ENCODE data around the gene MBNL2.

Gene MBNL2

DNA sequence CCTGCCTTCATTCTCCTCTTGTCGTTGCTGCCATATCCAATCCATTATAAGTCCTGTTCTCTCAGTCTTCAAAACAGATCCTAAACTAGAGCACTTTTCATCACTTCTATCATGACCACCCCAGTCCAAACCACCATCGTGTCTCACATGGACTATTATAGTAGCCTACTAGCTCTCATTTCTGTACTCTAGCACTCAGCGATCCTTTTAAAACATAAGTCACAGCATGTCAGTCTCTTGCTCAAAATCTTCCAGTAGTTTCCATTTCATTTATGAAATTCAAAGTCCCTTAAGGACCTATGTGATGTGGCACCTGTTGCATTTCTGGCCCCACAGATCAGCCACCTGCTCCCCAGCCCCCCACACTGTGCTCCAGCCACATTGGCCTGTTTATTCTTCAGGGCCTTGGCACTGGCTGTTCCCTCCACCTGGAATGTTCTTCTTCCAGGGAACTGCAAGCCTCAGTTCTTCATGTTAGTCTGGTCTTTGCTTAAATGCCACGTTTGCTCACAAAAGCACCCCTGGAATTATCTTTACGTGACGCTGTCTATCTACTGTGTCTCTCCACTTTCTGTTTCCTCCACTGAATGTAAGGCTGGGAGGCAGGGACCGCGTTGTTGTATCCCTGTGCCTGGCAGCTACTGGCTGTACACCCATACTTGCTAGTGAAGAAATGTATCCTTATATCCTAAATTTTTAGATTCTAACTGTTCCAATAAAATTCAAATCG, 64.3 kb downstream of the MBNL2 start:
- TF ChIP-seq, protein P1, sequence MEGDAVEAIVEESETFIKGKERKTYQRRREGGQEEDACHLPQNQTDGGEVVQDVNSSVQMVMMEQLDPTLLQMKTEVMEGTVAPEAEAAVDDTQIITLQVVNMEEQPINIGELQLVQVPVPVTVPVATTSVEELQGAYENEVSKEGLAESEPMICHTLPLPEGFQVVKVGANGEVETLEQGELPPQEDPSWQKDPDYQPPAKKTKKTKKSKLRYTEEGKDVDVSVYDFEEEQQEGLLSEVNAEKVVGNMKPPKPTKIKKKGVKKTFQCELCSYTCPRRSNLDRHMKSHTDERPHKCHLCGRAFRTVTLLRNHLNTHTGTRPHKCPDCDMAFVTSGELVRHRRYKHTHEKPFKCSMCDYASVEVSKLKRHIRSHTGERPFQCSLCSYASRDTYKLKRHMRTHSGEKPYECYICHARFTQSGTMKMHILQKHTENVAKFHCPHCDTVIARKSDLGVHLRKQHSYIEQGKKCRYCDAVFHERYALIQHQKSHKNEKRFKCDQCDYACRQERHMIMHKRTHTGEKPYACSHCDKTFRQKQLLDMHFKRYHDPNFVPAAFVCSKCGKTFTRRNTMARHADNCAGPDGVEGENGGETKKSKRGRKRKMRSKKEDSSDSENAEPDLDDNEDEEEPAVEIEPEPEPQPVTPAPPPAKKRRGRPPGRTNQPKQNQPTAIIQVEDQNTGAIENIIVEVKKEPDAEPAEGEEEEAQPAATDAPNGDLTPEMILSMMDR (IDR thresholded peaks at IDR 0.05; ENCODE audit: extremely low read depth, insufficient read depth, missing control alignments): no peak
- DNase-seq (ENCODE audit: low spot score): no peak
- in situ Hi-C loops (cut with MboI; ENCODE audit: low pct_unique_long_range_greater_than_20kb, low sequenced_read_pairs, unreplicated experiment): no loop called here

DNA sequence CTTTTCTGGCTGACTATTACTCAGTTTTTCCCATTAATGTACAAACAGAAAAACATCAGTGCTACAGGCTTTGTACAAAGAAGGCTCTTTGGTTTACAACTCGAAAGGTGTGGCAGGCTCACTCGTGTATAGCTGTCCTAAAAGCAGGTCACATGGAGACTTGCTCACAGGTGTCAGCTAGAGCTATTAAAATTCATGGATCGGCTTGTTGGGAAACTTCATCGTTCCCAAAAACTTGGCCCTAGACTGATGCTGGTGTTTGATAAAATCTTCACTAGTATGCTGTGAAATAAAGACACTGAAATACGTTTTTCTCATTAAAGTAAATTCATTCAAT, 64.9 kb downstream of the MBNL2 start:
- in situ Hi-C loops (cut with MboI; ENCODE audit: low pct_unique_long_range_greater_than_20kb, low sequenced_read_pairs, unreplicated experiment): no loop called here
- TF ChIP-seq, protein P1 (IDR thresholded peaks at IDR 0.05; ENCODE audit: extremely low read depth, insufficient read depth, missing control alignments): no peak
- no peak for DNase-seq (ENCODE audit: low spot score)

DNA sequence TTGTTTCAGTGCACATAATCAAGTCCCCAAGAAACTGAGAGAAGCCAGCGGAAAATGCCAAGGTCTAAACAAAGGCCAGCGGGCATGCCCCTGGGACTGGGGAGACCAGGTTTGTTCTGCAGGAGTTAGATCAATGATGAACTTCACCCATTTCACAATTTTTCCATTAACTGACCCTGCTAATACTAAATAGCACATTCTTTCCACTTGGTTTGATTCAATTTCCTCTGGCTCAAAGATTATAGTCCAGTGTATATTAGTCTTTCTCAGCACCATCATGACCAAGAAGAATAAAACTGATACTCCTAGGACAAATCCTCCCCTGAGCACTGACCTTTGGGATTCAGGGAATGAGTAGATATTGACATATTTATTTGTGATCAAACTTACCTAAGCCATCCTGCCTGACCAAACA, 66.4 kb downstream of the MBNL2 start:
- TF ChIP-seq, protein P1 (IDR thresholded peaks at IDR 0.05; ENCODE audit: extremely low read depth, insufficient read depth, missing control alignments): no peak
- no peak for DNase-seq (ENCODE audit: low spot score)
- in situ Hi-C loops (cut with MboI; ENCODE audit: low pct_unique_long_range_greater_than_20kb, low sequenced_read_pairs, unreplicated experiment): no loop called here

DNA sequence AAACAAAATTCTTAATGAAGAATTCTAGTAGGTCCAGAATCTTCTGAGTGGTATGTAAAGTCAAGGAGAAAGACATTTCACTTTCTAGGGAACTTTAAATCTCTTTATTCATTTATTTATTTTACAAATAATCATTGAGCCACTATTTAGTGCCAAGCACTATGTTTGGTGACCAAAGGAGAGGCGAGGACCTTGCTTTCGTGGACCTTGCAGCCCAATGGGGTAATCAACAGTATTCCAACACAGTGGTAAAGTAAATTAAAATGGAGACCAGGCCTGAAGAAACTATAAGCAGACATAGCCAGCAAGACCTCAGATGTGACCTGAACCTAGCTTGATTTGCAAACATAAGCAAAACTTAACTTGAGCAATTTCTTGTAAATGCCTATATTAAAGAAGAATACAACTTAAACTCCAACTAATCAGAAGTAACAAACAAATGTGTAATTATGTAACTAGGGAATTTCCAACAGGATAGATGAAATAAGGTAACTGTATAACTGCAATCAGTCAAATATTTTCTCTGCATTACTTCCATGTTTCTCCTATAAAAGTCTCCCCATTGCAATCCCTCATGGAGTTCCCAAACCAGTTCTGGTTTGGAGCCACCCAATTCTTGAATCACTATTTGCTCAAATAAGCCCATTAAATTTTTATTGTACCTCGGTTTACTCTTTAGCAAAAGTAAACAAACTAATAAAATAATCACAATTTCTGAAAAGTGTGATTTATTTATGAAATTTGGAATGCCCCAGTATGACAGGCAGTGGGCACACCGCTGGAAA, 67.6 kb downstream of the MBNL2 start:
- TF ChIP-seq, protein P1 (IDR thresholded peaks at IDR 0.05; ENCODE audit: extremely low read depth, insufficient read depth, missing control alignments): no peak
- in situ Hi-C loops (cut with MboI; ENCODE audit: low pct_unique_long_range_greater_than_20kb, low sequenced_read_pairs, unreplicated experiment): no loop called here
- DNase-seq (ENCODE audit: low spot score): no peak

DNA sequence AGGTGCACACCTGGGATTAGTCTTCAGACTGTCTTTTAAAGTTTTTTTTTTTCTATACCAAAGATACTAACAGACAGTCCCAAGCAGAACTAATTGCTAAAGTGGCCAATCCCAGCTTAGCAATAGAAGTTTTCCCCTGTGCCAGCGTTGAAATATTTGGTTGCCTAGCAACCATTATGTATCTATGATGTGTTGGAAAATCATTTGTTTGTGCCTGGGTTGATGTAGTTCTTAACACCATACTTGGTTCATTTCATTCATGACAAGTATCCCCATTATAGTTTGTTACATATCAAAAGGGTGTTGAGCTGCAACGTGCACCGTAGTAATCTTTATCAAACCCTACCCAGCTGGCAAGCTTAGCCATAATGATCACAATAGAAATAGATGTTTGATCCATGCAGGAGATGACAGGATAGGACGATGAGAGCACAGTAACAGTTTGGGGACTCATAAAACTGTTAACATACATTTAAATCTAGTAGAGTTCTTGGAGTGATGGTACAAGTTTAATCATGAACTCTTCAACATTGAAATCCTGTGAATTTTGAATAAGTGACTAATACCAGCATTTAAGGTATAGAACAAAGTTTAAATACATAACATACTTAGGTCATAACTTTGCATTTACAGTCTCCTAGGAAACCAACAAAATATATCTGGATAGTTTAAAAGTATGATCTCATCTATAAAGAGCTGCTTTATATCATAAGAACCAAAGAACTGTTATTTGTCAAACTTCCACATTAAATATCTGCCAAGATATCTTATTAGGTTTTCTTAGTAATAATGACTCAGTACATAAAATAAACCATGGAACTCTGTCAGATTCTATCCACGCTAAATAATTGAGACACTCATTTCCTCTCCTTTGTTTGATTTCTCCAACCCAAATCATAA, 73.4 kb downstream of the MBNL2 start:
- TF ChIP-seq, protein P1 (IDR thresholded peaks at IDR 0.05; ENCODE audit: extremely low read depth, insufficient read depth, missing control alignments): no peak
- no peak for DNase-seq (ENCODE audit: low spot score)
- in situ Hi-C loops (cut with MboI; ENCODE audit: low pct_unique_long_range_greater_than_20kb, low sequenced_read_pairs, unreplicated experiment): no loop called here

DNA sequence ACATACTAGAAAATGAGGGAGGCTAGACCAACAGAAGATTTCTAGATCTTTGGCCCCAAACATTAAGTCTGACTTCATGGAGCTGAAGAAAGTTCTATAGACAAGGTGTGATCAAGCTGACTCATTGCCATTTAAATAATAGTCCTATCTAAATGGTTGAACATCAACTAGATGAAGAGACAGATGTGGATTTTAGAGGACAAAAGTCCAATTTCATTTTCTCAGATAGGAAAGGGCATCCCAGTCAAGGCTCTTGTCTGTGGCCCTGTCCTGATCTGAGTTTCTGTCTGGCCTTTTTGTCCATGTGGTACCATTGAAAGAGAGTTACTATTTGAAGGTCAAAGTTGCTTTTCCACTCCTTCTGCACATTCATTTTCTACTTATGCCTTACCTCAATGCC, 74.6 kb downstream of the MBNL2 start:
- in situ Hi-C loops (cut with MboI; ENCODE audit: low pct_unique_long_range_greater_than_20kb, low sequenced_read_pairs, unreplicated experiment): no loop called here
- TF ChIP-seq, protein P1 (IDR thresholded peaks at IDR 0.05; ENCODE audit: extremely low read depth, insufficient read depth, missing control alignments): no peak
- no peak for DNase-seq (ENCODE audit: low spot score)
